ENCODE data around the gene SMIM23. TPM values are rescaled to one million over a fixed set of nuclear protein-coding genes. Genes with fewer than 3 reads are reported as not detected.

Gene SMIM23
- total and polyA plus RNA-seq, 2 donors (not counting 1 experiment from before 2014, with no cell fraction given) = not detected

DNA sequence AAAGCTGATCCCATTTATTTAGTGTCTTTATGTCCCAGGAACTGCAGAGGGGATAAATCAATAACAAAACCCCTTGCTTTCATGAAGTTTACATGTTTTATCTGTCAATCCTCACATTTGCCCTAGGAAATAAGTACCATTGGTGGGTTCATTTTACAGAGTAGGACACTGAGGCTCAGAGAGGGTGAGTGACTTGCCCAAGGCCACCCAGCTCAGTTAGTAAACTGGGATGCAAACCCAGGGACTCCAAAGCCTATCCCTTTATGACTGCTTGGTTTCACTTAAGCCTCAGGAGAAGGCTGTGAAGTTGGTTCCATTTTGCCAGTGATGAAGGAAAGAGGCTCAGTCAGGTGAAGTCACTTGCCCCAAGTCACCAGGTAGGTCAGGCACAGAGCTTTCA lies 51.9 kb downstream of the SMIM23 start:
- no peaks in the 10 kb centered on the region for H3K4me1 ChIP-seq (ENCODE audit: control insufficient read depth in 2 of 2, insufficient read depth in 2 of 2, low read length in 2 of 2)
- H3K4me3 ChIP-seq (ENCODE audit: control extremely low read depth in 1 of 5, extremely low read depth in 1 of 5, insufficient read depth in 1 of 5, low read depth in 2 of 5, low read length in 4 of 5) = no peak overlapping the region
- H3K9ac ChIP-seq (ENCODE audit: low read length) = no peak overlapping the region
- Mint-ChIP-seq H3K9me3 (ENCODE audit: insufficient read depth) (peaks cover 11% of the 10 kb centered on the region), H3K4me3 (no peak overlapping the region), H3K27me3 (no peaks in the 10 kb centered on the region), H3K27ac (no peak overlapping the region), H3K4me1 (no peaks in the 10 kb centered on the region)
- ATAC-seq (ENCODE audit: low read depth) (no peak), DNase-seq (no peak)
- no peaks in the 10 kb centered on the region for H3K36me3 ChIP-seq (replicated peaks in 1 of 2; ENCODE audit: control extremely low read depth in 1 of 2, control insufficient read depth in 1 of 2, extremely low read depth in 1 of 2, insufficient read depth in 2 of 2, low read length in 1 of 2)
- H3K79me2 ChIP-seq (ENCODE audit: control insufficient read depth, insufficient read depth, low read length) = no peaks in the 10 kb centered on the region
- intact Hi-C loops (cut with micrococcal nuclease) = no loop called here
- CTCF ChIA-PET = no interaction called here
- H4K20me1 ChIP-seq (ENCODE audit: control insufficient read depth, insufficient read depth, low read length, poor library complexity, severe bottlenecking) = no peaks in the 10 kb centered on the region
- H3K27ac ChIP-seq (ENCODE audit: low read length in 2 of 2) = no peak overlapping the region
- H2AFZ ChIP-seq (ENCODE audit: insufficient read depth, low read depth, low read length, poor library complexity, severe bottlenecking) = no peak overlapping the region
- POLR2A ChIA-PET = no interaction called here
- H3K4me2 ChIP-seq (replicated peaks; ENCODE audit: low read depth, low read length, poor library complexity, severe bottlenecking) = no peak overlapping the region
- TF ChIP-seq EZH2 (IDR thresholded peaks at IDR 0.05; ENCODE audit: borderline replicate concordance, insufficient read depth, low read depth, low read length, poor library complexity, severe bottlenecking) (no peak), CTCF (IDR thresholded peaks at IDR 0.05) (no peak)
- H3K9me3 ChIP-seq (ENCODE audit: control extremely low read depth in 1 of 3, control insufficient read depth in 2 of 3, insufficient read depth in 1 of 3, low read length in 2 of 3) = peaks cover 0 to 10% (median 6%) of the 10 kb centered on the region in 3 donors
- H3K27me3 ChIP-seq (replicated peaks in 1 of 4; ENCODE audit: control extremely low read depth in 1 of 4, control insufficient read depth in 3 of 4, insufficient read depth in 4 of 4, low read length in 3 of 4) = no peaks in the 10 kb centered on the region

- TF ChIP-seq EZH2 (IDR thresholded peaks at IDR 0.05; ENCODE audit: borderline replicate concordance, insufficient read depth, low read depth, low read length, poor library complexity, severe bottlenecking) = no peak
- H3K9me3 ChIP-seq (ENCODE audit: control extremely low read depth in 1 of 3, control insufficient read depth in 2 of 3, insufficient read depth in 1 of 3, low read length in 2 of 3) = peaks cover 0 to 10% (median 3%) of the 10 kb centered on the region in 3 donors
- no peaks in the 10 kb centered on the region for H3K4me1 ChIP-seq (ENCODE audit: control insufficient read depth in 2 of 2, insufficient read depth in 2 of 2, low read length in 2 of 2)
- H3K27me3 ChIP-seq (replicated peaks in 1 of 4; ENCODE audit: control extremely low read depth in 1 of 4, control insufficient read depth in 3 of 4, insufficient read depth in 4 of 4, low read length in 3 of 4) = no peaks in the 10 kb centered on the region
- DNase-seq = no peak
- H3K27ac ChIP-seq (ENCODE audit: low read length in 2 of 2) = no peak overlapping the region
- no peaks in the 10 kb centered on the region for H3K4me1 Mint-ChIP-seq
- intact Hi-C loops (cut with micrococcal nuclease) = no loop called here
- H3K9me3 Mint-ChIP-seq (ENCODE audit: insufficient read depth) = peaks cover 10% of the 10 kb centered on the region
- CTCF ChIA-PET = no interaction called here
- no peaks in the 10 kb centered on the region for H3K36me3 ChIP-seq (replicated peaks in 1 of 2; ENCODE audit: control extremely low read depth in 1 of 2, control insufficient read depth in 1 of 2, extremely low read depth in 1 of 2, insufficient read depth in 2 of 2, low read length in 1 of 2)
- no peak for ATAC-seq (ENCODE audit: low read depth)
- H3K27ac Mint-ChIP-seq = no peak overlapping the region
- H3K27me3 Mint-ChIP-seq = no peaks in the 10 kb centered on the region
- no peak overlapping the region for H3K9ac ChIP-seq (ENCODE audit: low read length)
- POLR2A ChIA-PET = no interaction called here
- H3K79me2 ChIP-seq (ENCODE audit: control insufficient read depth, insufficient read depth, low read length) = no peaks in the 10 kb centered on the region
- WGBS (ENCODE audit: insufficient coverage) = 79% methylated on average over 10 of the region's 12 CpGs
- H3K4me3 ChIP-seq (ENCODE audit: control extremely low read depth in 1 of 5, extremely low read depth in 1 of 5, insufficient read depth in 1 of 5, low read depth in 2 of 5, low read length in 4 of 5) = no peak overlapping the region
- H3K4me2 ChIP-seq (replicated peaks; ENCODE audit: low read depth, low read length, poor library complexity, severe bottlenecking) = no peak overlapping the region
- H4K20me1 ChIP-seq (ENCODE audit: control insufficient read depth, insufficient read depth, low read length, poor library complexity, severe bottlenecking) = no peaks in the 10 kb centered on the region
- no peak overlapping the region for H2AFZ ChIP-seq (ENCODE audit: insufficient read depth, low read depth, low read length, poor library complexity, severe bottlenecking)
- H3K4me3 Mint-ChIP-seq = no peak overlapping the region
These were observed 52.4 kb downstream of the SMIM23 start for GRCh38 chr5:171838066-171838465.
